NCI-H1092 (cell line): Measurements from ENCODE around the gene EPO.
"Not testable (repeated sequence)": the region's sequence is repeated elsewhere in the genome, so short reads cannot be mapped to it uniquely, and the experiment has no call there.

Experiments
- DNase-seq: peaks from one replicate; lab custom pipeline; 2025; lab: John Stamatoyannopoulos, UW

Gene EPO

DNA sequence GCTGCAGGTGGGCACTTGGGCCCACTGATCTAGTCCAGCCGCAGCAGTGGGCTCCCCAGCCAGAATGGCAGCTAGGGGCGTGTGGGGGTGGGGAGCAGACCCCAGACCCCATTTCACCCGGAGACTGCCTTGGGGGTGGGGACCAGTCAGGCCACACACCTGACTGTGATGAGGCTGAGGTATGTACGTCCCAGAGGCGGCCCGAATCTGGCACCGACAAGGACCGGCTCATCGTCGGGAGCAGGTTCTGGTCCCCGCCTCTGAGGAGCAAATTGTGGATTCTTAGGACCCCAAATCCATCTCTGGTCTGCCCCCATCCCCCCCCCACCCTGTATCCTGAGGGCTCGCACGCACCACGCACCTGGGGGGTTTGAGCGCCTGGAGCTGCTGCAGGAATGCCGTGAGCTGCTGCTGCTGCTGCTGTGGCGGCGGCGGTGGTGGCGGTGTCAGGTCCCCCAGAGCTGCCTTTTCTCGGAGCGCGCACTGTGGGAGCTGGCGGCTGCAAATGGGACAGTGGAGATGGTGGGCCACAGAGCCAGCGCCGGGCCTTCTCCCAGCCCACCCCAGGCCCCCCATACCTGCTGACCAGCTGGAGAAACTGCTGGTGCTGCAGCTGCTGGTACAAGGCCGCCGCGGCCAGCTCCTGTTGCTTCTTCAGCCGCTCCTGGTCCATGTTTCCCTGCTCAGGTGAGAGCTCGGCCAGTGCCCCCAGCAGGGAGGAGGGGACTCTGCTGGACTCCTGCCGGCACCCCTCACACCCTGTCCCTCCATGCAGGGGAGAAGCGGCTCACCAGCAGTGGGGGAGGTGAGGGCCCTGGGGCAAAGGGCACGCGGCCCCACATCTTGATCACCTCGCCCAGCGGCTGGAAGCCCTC lies 36.4 kb upstream of the EPO start:
- DNase-seq, result no peak

DNA sequence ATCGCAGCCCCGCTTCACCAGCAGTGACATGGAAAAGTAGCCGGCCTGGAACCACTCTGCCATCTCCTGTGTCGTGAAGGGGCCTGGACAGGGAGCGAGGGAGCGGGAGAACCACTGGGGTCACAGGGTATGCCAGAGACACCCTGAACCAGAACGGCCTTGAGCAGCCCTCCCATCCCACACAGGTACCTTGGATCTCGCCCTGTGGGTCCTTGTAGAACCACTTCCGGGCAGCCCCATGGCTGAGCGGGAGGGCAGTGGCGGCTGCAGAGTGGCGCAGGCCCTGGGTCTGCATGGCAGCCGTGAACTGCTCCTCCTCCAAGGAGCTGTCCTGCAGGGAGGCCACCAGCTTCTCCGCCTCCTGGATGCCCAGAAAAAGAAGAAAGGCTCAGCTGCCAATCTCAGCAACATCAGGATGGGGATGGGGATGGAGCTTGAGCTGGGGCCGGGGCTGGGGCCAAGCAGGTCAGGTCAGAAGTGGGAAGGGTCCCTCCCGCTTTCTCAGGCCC lies 35.7 kb upstream of the EPO start:
- DNase-seq, result no peak

DNA sequence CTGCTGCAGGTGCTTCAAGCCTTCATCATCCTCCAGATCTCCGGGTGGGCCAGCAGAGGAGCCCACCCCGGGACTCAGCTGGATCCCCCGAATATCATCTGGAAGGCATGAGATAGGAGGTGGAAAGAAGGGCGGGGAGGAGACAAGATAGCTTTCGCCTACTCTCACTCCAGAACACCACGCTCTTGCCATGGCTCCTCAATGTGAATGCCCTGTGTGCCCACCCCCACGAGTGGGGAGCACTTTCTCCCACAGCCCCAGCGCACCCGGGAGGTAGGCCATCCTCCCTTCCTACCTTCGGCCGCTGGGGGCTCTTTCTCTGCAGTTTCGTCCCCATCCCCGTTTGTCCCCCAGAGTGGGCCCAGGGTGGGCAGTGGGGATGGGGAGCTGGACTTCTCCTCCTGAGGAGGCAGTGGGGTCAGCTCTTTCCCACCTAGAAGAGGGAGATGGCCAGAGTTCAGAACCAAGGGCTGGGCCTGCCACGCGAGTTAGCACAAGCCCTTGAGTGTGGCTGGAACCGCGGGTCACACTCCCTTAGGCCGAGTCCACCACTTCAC lies 35.1 kb upstream of the EPO start:
- no peak for DNase-seq

DNA sequence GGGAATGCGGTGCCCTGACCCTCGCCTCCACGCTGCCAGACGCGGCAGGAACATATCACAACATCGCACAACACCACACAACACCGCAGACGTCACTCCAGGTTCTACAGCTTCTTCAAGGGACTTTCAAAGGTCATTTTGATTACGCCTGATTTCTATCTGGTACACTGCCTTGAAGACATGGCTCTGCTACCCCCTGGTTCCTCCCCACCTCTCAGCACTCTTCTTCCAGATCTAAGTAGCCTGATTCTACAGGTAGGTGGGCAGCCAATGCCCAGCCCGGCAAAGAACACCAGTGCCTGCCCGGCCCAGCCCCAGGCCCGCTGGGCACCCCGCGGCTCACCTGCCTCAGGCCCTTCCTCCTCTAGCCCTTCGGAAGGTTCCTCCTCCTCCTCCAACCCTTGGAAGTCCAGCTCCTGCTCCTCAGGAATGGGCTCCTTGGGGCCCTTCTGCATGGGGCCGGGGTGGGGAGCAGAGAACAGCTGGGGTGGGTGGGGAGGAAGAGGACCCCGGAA lies 34.6 kb upstream of the EPO start:
- no peak for DNase-seq

DNA sequence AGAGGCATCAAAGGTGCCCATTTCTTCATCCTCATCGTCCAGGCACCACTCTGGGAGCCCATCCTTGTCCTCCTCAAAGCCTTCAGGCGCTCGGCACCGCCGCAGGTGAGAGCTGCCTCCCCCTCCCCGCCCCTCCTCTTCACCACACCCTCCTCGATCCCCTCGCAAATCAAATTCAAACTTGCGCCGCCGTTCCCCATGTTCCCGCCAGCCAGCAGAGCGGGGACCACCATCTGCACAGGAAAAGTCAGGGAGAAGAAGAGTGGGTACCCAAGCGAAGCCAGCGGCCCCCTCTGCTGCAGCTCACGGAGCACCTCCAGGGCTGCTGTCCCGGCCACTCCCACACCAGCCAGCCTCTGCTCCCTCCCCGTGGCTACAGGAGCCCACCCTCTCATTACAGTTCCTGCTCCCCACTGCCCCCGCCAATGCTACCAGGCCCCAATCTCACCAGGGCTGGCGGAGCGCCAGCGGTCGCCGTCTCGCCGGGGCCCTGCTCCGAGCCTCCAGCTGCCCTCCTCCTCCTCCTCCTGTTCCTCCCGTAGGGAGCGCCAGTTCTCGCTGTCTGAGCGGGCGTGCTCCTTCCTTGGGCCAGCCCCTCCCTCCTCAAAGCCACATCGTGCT lies 34.0 kb upstream of the EPO start:
- DNase-seq, result no peak

DNA sequence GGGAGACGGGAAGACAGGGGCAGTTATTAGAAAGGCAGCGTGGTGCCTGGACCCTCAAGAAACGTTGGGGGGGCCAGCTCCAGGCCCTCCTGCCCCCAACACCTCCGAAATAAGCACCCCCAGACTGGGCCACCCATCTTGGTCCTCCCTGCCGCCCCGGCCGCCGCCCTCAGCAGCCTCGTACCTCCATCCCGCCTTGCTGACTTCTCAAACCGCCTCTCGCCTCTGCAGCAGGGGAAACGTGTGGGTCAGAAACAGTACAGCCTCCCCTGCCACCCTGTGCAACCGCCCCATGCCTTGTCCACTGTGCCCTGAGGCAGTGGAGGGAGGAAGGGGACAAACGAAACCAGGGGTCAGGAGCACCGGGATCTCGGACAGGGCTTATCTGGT lies 33.5 kb upstream of the EPO start:
- no peak for DNase-seq

DNA sequence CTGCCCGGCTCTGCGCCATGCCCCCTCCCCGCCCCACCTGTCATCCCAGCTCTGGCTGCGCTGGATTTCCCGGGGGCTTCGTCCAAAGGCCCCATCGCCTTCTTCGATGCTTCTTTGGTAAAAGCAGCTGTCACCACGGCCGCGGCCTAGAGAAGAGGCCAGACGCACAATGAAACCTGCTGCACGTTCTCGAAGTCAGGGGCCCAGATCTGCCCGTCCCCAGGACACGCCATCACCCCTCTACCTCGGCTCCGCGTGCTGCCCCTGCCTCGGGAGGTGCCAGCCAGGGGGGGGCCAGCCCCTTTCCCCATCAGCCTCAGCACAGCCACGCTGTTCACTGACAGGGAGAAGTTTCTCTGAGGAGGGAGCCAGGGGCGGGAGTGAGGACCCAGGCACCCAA lies 33.0 kb upstream of the EPO start:
- no peak for DNase-seq

DNA sequence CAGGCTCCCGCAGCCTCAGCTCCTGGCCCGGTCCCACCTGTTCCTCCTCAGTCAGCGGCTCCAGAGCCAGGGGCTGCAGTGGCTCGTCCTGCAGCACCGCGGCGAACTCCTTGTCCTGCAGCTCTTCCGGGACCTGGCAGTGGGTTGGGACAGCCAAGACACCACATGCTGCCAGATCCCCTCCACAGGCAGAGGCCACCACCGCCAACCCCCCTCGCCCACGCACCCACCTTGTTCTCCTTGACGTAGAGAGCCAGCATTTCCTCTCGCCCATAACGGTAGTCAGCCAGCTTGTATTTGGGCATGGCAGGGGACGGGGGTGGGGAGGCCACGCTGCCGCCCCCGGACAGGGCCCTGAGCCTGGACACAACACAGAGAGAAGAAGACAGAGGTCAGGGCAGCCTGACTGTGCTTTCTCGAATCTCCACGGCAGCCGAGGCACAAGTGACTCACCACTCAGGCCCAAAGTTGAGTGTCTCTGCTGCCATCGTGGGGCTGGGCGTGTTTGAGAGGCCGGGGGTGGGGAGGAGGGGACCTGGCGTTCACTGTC lies 32.4 kb upstream of the EPO start:
- DNase-seq, result no peak

DNA sequence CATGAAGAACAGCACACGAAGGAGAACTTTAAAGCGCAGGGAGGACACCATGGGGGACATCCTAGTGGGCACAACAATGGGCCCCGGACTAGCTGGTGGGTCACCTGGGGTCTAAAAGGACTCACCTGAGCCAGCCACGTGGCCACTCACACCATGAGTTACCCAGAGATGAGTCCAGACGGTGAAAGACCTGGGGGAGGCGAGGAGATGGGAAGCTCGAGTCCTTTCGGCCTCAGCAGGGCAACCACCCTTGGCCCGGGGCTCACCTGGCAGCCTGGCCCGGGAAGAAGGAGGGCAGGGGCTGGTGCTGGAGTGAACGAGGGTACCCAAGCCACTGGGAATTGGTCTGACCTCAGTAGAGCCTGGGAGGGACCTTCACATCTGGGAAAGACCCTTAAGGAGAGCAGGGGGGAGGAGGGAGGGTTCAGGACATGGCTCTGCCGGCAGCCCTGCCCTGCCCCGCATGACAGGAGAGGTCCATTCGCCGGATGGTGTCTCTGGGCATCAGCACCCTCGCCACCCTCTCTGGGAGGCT lies 31.9 kb upstream of the EPO start:
- DNase-seq, result no peak

DNA sequence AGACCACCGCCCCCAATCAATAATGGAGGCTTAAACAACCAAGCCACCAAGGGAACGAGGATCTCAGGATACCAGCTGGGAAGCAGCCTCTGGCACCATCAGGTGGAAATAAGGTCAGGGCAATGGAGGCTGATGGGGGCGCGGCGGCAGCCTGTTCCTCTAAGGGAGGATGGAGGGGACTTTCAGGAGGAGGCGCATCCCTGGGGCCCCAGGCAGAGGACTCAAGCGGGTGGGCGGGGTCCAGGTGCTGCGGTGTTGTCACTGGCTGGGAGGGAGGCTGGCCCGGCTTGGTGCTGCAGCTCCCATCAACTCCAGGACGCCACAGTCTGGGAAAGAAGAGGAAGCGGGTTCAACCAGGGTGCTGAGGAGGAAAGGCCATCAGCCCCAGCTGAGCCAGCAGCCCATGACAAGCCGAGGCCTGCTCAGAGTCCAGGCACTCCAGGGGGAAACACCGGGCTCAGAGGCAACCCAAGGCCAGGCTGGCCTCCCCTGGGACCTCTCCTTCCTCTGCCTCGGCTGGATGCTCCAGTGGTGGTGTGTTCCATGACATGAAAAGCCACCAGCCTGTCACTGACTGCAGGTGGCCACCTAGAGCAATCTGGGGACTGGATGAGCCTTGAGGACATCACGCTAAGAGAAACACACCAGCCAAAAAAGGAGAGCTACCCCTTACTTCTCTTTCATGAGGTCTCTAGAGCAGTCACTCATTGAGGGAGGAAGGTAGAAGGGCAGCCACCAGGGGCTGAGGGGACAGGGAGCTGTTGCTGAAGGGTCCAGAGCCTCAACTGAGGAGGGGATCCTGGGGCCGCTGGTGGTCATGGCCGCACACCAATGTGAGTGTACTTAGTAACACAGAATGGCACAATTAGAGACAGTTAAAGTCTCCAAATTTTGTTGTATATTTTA lies 30.8 kb upstream of the EPO start:
- no peak for DNase-seq

DNA sequence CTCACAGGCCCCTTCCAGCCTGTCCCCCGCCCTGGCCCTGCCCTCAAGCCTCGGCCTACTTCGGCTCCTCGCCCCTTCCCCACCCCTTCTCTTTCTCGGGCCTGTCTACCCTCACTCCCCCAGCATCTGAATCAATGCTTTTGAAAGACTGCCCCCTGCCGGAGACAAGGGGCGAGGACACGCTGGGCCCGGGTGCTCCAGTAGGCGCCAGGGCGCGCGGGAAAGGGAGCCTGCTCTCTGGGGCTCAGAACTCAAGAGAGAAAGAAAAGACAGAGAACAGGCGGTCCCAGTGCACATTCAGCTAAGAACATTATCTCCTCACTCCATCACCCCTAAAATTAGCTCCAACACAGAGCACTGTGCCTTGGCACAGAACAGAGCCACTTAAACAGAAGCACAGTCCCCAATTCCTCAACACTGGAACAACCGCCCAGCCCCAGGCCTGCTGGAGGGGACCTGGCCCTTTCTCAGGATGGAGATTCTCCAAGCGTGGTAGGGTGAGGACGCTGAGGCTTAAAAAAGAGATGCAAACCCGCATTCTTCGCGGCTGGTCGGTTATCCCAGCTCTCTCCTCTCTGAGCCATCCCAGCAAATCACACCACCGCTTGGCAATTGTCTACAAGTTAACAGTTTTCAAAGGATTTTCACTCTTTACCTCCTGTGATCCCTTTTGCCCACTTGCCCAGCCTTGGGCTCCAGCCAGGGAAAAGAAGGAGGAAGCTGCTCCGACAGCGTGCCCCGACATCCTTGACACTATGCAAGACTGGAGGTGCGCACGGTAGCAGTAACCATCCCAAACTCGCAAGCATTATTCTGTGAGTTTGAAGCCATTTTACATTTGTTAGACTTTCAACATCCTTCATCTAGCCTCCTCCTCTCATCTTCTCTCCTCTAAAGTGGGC lies 28.3 kb upstream of the EPO start:
- DNase-seq, result peak; percentile 58

DNA sequence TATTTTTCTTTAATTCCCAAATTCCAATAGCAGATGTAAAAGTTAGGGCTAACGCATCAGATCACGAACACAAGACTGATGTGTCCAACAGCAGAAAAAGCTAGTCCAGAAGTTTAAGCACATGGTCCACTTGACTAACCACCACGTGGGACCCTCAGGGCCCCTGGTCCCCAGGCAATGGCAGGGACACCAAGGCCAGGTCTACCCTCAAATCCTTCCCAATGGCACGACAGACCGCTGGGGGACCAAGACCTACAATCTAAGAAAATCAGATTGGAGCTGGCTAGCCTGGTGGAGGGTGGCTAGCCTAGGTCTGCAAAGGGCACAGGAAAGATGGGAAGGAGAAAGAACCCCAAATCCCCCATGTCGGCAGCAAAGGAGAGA lies 27.7 kb upstream of the EPO start:
- DNase-seq, result no peak

DNA sequence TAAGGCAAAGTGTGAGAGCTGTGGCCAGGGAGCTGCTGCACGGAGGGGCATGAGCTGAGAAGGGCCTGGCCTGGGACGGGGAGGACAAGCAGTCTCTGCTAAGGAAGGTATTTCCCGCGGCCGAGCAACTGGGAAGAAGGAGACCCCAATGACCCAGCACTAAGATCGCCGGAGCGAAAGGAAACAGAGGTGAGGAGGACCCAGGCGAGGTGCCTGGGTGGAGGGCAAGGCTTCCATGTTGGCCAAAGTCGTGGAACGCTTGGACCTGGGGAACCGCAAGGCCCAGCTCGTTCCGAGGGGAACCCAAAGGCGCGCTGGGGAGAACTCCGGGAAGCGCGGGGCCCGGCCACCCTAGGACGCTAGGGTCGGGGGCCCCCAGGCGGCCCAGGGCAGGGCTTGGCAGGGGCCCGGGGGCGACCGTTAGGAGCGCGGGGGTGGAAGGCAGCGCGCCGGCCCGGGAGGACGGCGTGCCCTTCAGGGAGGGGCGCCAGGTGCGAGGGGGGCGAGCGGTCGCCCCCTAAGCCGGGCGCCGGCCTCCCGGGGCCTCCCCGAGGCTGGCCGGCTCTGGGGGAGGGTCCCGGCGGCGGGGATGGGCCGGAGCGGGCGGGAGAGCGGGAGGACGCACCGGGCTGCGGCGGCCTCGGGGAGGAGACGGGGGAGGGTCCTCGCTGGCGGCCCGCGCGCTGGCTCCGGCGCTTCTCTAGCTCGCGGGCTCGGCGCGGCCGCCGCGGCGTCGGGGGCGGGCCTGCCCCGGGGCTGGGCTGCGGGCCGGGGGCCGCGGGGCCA lies 26.8 kb upstream of the EPO start:
- peak; percentile 2 for DNase-seq

DNA sequence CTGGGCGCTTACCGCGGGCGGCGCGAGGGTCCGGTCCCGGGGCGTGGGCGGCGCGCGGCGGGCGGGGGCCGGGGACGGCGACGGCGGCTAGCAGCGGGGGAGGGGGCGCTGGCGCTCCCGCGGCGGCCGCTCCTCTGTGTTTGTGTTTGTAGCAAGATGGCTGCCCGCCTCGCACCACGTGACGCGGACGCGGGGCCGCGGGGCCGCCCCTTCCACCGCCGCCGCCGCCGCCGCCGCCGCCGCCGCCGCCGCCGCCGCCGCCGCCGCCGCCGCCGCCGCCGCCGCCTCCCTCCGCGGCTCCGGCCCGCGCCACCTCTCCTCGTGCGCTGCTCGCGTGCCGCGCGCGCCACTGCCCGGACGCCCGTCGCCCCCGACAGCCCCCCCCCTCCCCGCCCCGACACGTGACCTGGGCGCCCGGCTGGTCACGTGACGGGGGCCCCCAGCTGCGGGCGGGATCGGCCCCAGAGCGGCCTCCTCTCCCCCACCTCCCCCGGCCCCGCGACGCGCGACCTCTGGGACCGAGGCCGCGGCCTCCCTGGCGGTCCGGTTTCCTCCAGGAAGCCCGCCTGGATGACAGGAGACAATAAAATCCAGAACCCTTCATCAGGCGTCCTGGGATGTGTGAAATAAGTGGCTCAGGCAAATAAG lies 26.0 kb upstream of the EPO start, which contains the start of gene GIGYF1:
Gene GIGYF1, minus strand, starts transcription at position 153 of the 648 bp plus-strand sequence. CDS start 6,012 bp downstream, outside the sequence.
- DNase-seq, result peak; percentile 73

DNA sequence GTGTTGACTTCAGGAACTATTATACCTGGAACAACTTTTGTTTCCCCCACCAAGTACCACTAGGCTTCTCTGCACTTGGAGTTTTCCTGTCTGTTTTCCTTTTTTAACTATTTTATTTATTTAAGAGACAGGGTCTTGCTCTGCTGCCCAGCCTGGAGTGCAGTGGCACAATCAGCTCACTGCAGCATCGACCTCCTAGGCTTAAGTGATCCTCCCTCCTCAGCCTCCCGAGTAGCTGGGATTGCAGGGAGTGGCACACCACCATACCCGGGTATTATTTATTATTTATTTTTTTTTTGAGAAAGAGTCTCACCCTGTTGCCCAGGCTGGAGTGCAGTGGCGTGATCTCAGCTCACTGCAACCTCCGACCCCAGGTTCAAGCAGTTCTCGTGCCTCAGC lies 24.1 kb upstream of the EPO start:
- DNase-seq, result no peak

DNA sequence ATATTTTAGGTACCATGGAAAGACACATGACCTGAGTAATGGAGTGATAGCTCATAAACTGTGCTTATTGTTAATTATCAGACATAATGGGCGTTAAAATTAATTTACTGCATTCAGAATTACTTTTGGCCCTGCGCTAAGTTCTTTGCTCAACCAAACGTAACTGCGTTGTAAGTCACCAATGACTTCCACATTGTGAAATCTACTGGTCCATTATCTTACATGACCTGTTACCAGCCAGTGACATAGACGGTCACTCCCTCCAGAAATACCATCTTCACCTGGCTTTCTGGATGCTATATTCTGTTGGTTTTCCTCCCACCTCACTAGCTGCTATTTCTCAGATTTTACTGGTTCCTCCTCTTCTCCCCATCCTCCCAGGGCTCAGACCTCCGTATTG lies 21.2 kb upstream of the EPO start:
- DNase-seq, result no peak

DNA sequence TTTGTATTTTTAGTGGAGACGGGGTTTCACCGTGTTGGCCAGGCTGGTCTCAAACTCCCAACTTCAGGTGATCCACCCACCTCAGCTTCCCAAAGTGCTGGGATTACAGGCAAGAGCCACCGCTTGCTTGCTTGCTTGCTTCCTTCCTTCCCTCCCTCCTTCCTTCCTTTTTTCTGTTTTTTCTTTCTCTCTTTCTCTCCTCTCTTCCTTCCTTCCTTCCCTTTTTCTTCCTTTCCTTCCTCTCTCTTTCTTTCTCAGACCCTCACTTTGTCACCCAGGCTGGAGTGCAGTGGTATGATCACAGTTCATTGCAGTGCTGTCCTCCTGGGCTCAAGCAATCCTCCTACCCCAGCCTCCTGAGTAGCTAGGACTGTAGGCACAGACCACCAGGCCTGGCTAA lies 19.2 kb upstream of the EPO start:
- not testable (repeated sequence) for DNase-seq

DNA sequence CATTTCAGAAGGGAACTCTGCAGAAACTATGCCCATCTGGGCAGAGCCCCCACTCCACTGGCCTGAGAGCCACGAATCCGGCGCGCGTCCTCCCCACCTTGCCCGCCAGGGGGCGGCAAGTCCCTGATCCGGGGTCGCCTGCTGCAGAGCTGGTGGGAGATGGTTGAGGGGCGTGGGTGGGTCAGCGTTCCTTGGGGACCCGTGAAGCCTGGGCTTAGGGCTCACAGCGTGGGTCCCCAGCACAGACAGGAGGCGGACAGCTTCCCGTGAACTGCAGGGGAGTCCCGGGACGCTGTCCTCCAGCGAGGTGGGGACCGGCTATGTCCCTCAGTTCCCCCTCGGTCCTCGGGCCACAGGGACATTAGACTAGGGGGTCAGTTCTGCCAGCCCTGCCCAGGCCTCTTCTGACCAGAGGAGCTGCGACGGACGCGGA lies 14.9 kb upstream of the EPO start:
- peak; percentile 67 for DNase-seq
